Fibroblast of lung (primary cell): ENCODE measurements around the gene LRRC10B.

ENCODE experiments used
- CTCF ChIP-seq, 2 donors: IDR thresholded peaks in 1 of 2; conservative IDR thresholded peaks in 1 of 2; 1 replicate in 1 of 2; 2 replicates in 1 of 2; pipeline ENCODE4 v1.5.1; 2011 to 2012; ENCODE audit warnings: low read length in 2 of 2, control low read depth in 1 of 2, inconsistent platforms in 1 of 2, low read depth in 1 of 2, mild to moderate bottlenecking in 1 of 2
- EZH2 ChIP-seq: IDR thresholded peaks from 2 replicates; pipeline ENCODE4 v1.5.1; 2012; ENCODE audit warnings: low read length, control low read depth, mild to moderate bottlenecking; ENCODE audit errors: missing control alignments

- TF ChIP-seq EZH2: no peak
- TF ChIP-seq CTCF (conservative IDR thresholded peaks at IDR 0.05 in 1 of 2, IDR thresholded peaks at IDR 0.05 in 1 of 2; ENCODE audit: low read depth in 1 of 2, low read length in 2 of 2): no peak
Observed at GRCh38 chr11:61549177-61549576, 40.6 kb downstream of the LRRC10B start.
